HCT116 (cell line): ENCODE measurements around the gene TENM4. TPM values are rescaled to one million over a fixed set of nuclear protein-coding genes. Genes with fewer than 3 reads are reported as not detected.

Source experiments
- ATAC-seq: fragments of 200-7000 bp; cut with Tn5 transposase; 2 replicates; pipeline ENCODE4 v1.9.1; 2020; ENCODE audit warnings: mild to moderate bottlenecking, moderate library complexity
- BruUV-seq: library from RNA; stranded (reverse); fragments of 400-500 nt; replicated peaks from 2 replicates; lab custom pipeline; 2021; lab: Mats Ljungman, UMichigan
- CTCF ChIA-PET: fragments of 300-600 bp; sonication (Branson Sonifier 250); formaldehyde crosslinking; loops from one replicate; lab custom pipeline; 2021; ENCODE audit warnings: antibody characterized with exemption; lab: Charles Lee
- POLR2A ChIA-PET: fragments of 300-600, 350-600 bp; sonication (Branson Sonifier 250); formaldehyde crosslinking; loops from one replicate; lab custom pipeline; 2021; ENCODE audit warnings: antibody characterized with exemption; lab: Charles Lee
- RAD21 ChIA-PET, 2 experiments: fragments of 300-600 bp; sonication (Branson Sonifier 250); formaldehyde crosslinking; loops; one replicate each; lab custom pipeline; 2023; ENCODE audit warnings: low total read pairs in 2 of 2; ENCODE audit not compliant: uncharacterized antibody in 2 of 2, unreplicated experiment in 2 of 2, low non-redundant PET in 1 of 2; lab: Charles Lee
- DNase-seq: peaks from one replicate; pipeline ENCODE4 v3.0.0-alpha.2; 2010; ENCODE audit warnings: low read depth, low spot score
- H2AFZ ChIP-seq: fragments of 200-600 bp; shearing (Covaris generic), sonication (generic); 2 replicates; pipeline ENCODE4 v1.6.1; 2017; ENCODE audit warnings: low read depth, mixed run types, mixed read lengths, antibody characterized with exemption, low read length; ENCODE audit not compliant: poor library complexity, severe bottlenecking
- H3K27ac ChIP-seq: 2 replicates; pipeline ENCODE4 v1.5.1; 2012; ENCODE audit warnings: low read depth, low read length
- H3K27me3 ChIP-seq: fragments of 200-600 bp; sonication (generic); 2 replicates; pipeline ENCODE4 v1.6.1; 2016; ENCODE audit warnings: mixed run types, low read length, mixed read lengths; ENCODE audit not compliant: insufficient read depth
- H3K36me3 ChIP-seq, 2 experiments: fragments of 200-500 bp in 1 of 2; fragments of 200-600 bp in 1 of 2; sonication (Bioruptor generic) in 1 of 2; sonication (generic) in 1 of 2; 2 replicates each; pipeline versions ENCODE4 v1.5.1 to v1.6.1; 2014 to 2016; ENCODE audit warnings: low read length in 2 of 2, inconsistent platforms in 1 of 2, mixed read lengths in 1 of 2, mixed run types in 1 of 2; ENCODE audit not compliant: insufficient read depth in 2 of 2, control insufficient read depth in 1 of 2
- H3K4me1 ChIP-seq, 2 experiments: fragments of 200-600 bp in 1 of 2; sonication (generic) in 1 of 2; 2 replicates each; pipeline versions ENCODE4 v1.5.1 to v1.6.1; 2012 to 2017; ENCODE audit warnings: low read length in 2 of 2, inconsistent platforms in 1 of 2, mild to moderate bottlenecking in 1 of 2, mixed read lengths in 1 of 2, mixed run types in 1 of 2, moderate library complexity in 1 of 2; ENCODE audit not compliant: insufficient read depth in 2 of 2, control insufficient read depth in 1 of 2
- H3K4me2 ChIP-seq: fragments of 200-600 bp; sonication (generic); 2 replicates; pipeline ENCODE4 v1.6.1; 2017; ENCODE audit warnings: mixed run types, low read length, mixed read lengths
- H3K4me3 ChIP-seq, 2 experiments: fragments of 200-600 bp in 1 of 2; sonication (generic) in 1 of 2; replicated peaks in 1 of 2; 2 replicates each; pipeline ENCODE4 v1.5.1; 2011 to 2016; ENCODE audit warnings: low read length in 2 of 2, control low read depth in 1 of 2, low read depth in 1 of 2, mild to moderate bottlenecking in 1 of 2, mixed read lengths in 1 of 2, mixed run types in 1 of 2
- H3K79me2 ChIP-seq: fragments of 200-600 bp; sonication (generic); 2 replicates; pipeline ENCODE4 v1.6.1; 2017; ENCODE audit warnings: mild to moderate bottlenecking, mixed run types, low read length, moderate library complexity, mixed read lengths; ENCODE audit not compliant: insufficient read depth
- H3K9ac ChIP-seq: fragments of 200-600 bp; sonication (generic); 2 replicates; pipeline ENCODE4 v1.6.1; 2016; ENCODE audit warnings: low read length, mixed read lengths
- H3K9me2 ChIP-seq: fragments of 200-600 bp; sonication (generic), shearing (Covaris generic); 2 replicates; pipeline ENCODE4 v1.6.1; 2017; ENCODE audit warnings: mixed run types, mild to moderate bottlenecking, moderate library complexity; ENCODE audit not compliant: insufficient read depth
- H3K9me3 ChIP-seq, 2 experiments: fragments of 200-500 bp in 1 of 2; fragments of 200-600 bp in 1 of 2; sonication (Bioruptor generic) in 1 of 2; sonication (generic) in 1 of 2; 2 replicates each; pipeline ENCODE4 v1.6.1; 2014 to 2017; ENCODE audit warnings: low read length in 2 of 2, mixed read lengths in 2 of 2, inconsistent platforms in 1 of 2, low read depth in 1 of 2, mild to moderate bottlenecking in 1 of 2, mixed run types in 1 of 2, moderate library complexity in 1 of 2; ENCODE audit not compliant: control insufficient read depth in 1 of 2, insufficient read depth in 1 of 2
- H4K20me1 ChIP-seq: fragments of 200-600 bp; sonication (generic), shearing (Covaris generic); 2 replicates; pipeline ENCODE4 v1.6.1; 2017; ENCODE audit warnings: mixed run types, mild to moderate bottlenecking, moderate library complexity; ENCODE audit not compliant: insufficient read depth
- ATF3 ChIP-seq: IDR thresholded peaks from 2 replicates; pipeline ENCODE4 v1.6.1; 2012
- CBX3 ChIP-seq: IDR thresholded peaks from 2 replicates; pipeline ENCODE4 v1.6.1; 2012; ENCODE audit warnings: low read depth
- CTCF ChIP-seq, 3 experiments: fragments of 200-600 bp in 1 of 3; sonication (generic) in 1 of 3; IDR thresholded peaks in 2 of 3; conservative IDR thresholded peaks in 1 of 3; 2 replicates each; pipeline ENCODE4 v1.5.1; 2012 to 2017; ENCODE audit warnings: low read depth in 2 of 3, low read length in 2 of 3, antibody characterized with exemption in 1 of 3, borderline replicate concordance in 1 of 3, control low read depth in 1 of 3, mild to moderate bottlenecking in 1 of 3, mixed read lengths in 1 of 3, mixed run types in 1 of 3, moderate library complexity in 1 of 3; ENCODE audit not compliant: insufficient read depth in 1 of 3
- EGR1 ChIP-seq: IDR thresholded peaks from 2 replicates; pipeline ENCODE4 v1.6.1; 2012; ENCODE audit warnings: low read depth
- ELF1 ChIP-seq: IDR thresholded peaks from 2 replicates; pipeline ENCODE4 v1.6.1; 2012; ENCODE audit warnings: low read depth, borderline replicate concordance
- JUND ChIP-seq: IDR thresholded peaks from 2 replicates; pipeline ENCODE4 v1.6.1; 2012
- MAX ChIP-seq: IDR thresholded peaks from 2 replicates; pipeline ENCODE4 v1.6.1; 2012
- POLR2A ChIP-seq: IDR thresholded peaks from 2 replicates; pipeline ENCODE4 v1.7.0; 2011; ENCODE audit warnings: borderline replicate concordance; ENCODE audit not compliant: insufficient read depth, insufficient read length; ENCODE audit errors: extremely low read depth
- POLR2AphosphoS5 ChIP-seq: IDR thresholded peaks from 2 replicates; pipeline ENCODE4 v1.6.1; 2011; ENCODE audit warnings: mild to moderate bottlenecking, low read depth, low read length, moderate library complexity
- RAD21 ChIP-seq: IDR thresholded peaks from 2 replicates; pipeline ENCODE4 v1.6.1; 2012; ENCODE audit warnings: low read depth, mild to moderate bottlenecking
- REST ChIP-seq: IDR thresholded peaks from 2 replicates; pipeline ENCODE4 v1.6.1; 2012; ENCODE audit warnings: low read depth
- SP1 ChIP-seq: IDR thresholded peaks from 2 replicates; pipeline ENCODE4 v1.6.1; 2012; ENCODE audit warnings: low read depth
- SRF ChIP-seq: IDR thresholded peaks from 2 replicates; pipeline ENCODE4 v1.6.1; 2012; ENCODE audit warnings: low read depth
- TCF7L2 ChIP-seq: IDR thresholded peaks from 2 replicates; pipeline ENCODE4 v1.7.0; 2011; ENCODE audit warnings: borderline replicate concordance, inconsistent platforms; ENCODE audit not compliant: insufficient read depth, insufficient read length; ENCODE audit errors: extremely low read depth
- YY1 ChIP-seq: IDR thresholded peaks from 2 replicates; pipeline ENCODE4 v1.6.1; 2011; ENCODE audit warnings: low read length, low read depth, moderate library complexity, mild to moderate bottlenecking; ENCODE audit not compliant: insufficient replicate concordance; ENCODE audit errors: extremely low read depth
- ZFX ChIP-seq: fragments of 450-650 bp; IDR thresholded peaks from 2 replicates; pipeline ENCODE4 v1.6.1; 2017
- ZNF274 ChIP-seq: fragments of 200-500 bp; sonication (Bioruptor generic); IDR thresholded peaks from 2 replicates; pipeline ENCODE4 v1.6.1; 2014; ENCODE audit warnings: mild to moderate bottlenecking, low read depth, low read length, inconsistent platforms
- intact Hi-C: fragments of 100-400 bp; cut with micrococcal nuclease; formaldehyde crosslinking; loops from 2 replicates; pipeline ENCODE4 v1.10.0; 2022
- total RNA-seq: library from RNA; stranded (reverse); gene quantifications from one replicate; pipeline ENCODE4 v1.2.1, GENCODE V29; 2021; ENCODE audit not compliant: unreplicated experiment

TENM4 gene
- total RNA-seq, 1 experiment from 2014 or later = 0.05 TPM

- no peak overlapping the region for H2AFZ ChIP-seq
- RAD21 ChIA-PET = no interaction called here
- H3K4me1 ChIP-seq = peaks cover 3 to 11% of the 10 kb centered on the region in 2 experiments; a peak in 3 of 4 replicates
- H4K20me1 ChIP-seq = no peaks in the 10 kb centered on the region
- H3K27ac ChIP-seq = no peak overlapping the region
- no peak overlapping the region for H3K4me2 ChIP-seq
- H3K9me3 ChIP-seq = no peaks in the 10 kb centered on the region
- intact Hi-C loops = no loop called here
- no peaks in the 10 kb centered on the region for H3K36me3 ChIP-seq
- POLR2A ChIA-PET = no interaction called here
- no peak for TF ChIP-seq POLR2A
- TF ChIP-seq JUND = no peak
- TF ChIP-seq CBX3 = no peak
- no peak for TF ChIP-seq ZFX
- ATAC-seq (no peak), DNase-seq (no peak)
- H3K4me3 ChIP-seq = no peak overlapping the region
- no peaks in the 10 kb centered on the region for H3K9me2 ChIP-seq
- no peaks in the 10 kb centered on the region for H3K79me2 ChIP-seq
- no peaks in the 10 kb centered on the region for H3K27me3 ChIP-seq
- CTCF ChIA-PET = no interaction called here
- no TSS peak for BruUV-seq
- no peak overlapping the region for H3K9ac ChIP-seq
Measured at GRCh38 chr11:79423736-79424135, 17.1 kb downstream of the TENM4 start.

DNA sequence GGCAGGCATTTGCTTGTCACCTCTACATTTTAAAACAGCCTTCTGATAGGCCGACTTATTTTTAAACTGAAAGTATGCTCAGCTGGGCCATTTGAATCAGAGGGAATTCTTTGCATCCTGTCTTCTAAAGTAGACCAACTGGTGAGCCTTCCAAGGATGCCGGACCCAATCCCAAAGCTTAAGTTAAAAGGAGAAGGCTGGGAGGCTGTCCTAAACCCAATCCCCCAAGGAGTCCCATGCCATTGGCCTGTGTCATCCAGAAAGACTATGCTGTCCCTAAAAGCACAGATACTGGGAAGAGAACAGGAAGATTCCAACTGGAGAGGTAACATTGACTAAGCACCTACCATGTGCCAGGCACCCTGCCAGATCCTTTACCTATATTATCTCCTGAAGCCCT, 18.0 kb downstream of the TENM4 start:
- Histone ChIP-seq H3K4me1 (peaks cover 3 to 15% of the 10 kb centered on the region in 2 experiments; a peak in 3 of 4 replicates), H2AFZ (no peak overlapping the region), H3K36me3 (no peaks in the 10 kb centered on the region), H3K79me2 (no peaks in the 10 kb centered on the region), H3K4me3 (no peak overlapping the region), H3K9ac (no peak overlapping the region), H3K4me2 (no peak overlapping the region), H3K27ac (no peak overlapping the region), H3K9me3 (no peaks in the 10 kb centered on the region), H3K9me2 (no peaks in the 10 kb centered on the region), H3K27me3 (no peaks in the 10 kb centered on the region), H4K20me1 (no peaks in the 10 kb centered on the region)
- intact Hi-C loops = no loop called here
- ChIA-PET POLR2A (no interaction called here), RAD21 (no interaction called here), CTCF (no interaction called here)
- BruUV-seq = no TSS peak
- ATAC-seq (no peak), DNase-seq (no peak)
- TF ChIP-seq SP1 (no peak), MAX (no peak), YY1 (no peak), RAD21 (no peak), TCF7L2 (no peak), ELF1 (no peak), ZFX (no peak), CTCF (IDR thresholded peaks at IDR 0.05 in 2 of 3, conservative IDR thresholded peaks at IDR 0.05 in 1 of 3; ENCODE audit: borderline replicate concordance in 1 of 3, insufficient read depth in 1 of 3, low read depth in 2 of 3, low read length in 2 of 3) (no peak), EGR1 (no peak), REST (no peak), POLR2AphosphoS5 (no peak), SRF (no peak), ATF3 (no peak), CBX3 (no peak), POLR2A (no peak), ZNF274 (no peak)
